SK-N-SH treated with all-trans-retinoic acid at 6 μM for 48 hours (cell line): Measurements from ENCODE around the gene NPAS2.

ENCODE experiments used
- ATAC-seq: fragments of 200-7000 bp; cut with Tn5 transposase; 3 replicates; pipeline ENCODE4 v1.9.1; 2020; ENCODE audit warnings: mild to moderate bottlenecking, moderate library complexity
- BACH2 ChIP-seq: fragments of 250-450 bp; sonication (Bioruptor Pico); IDR thresholded peaks from 2 replicates; pipeline ENCODE4 v1.9.0; 2021; ENCODE audit warnings: mild to moderate bottlenecking, borderline replicate concordance
- CSDC2 ChIP-seq: fragments of 250-450 bp; sonication (Bioruptor Pico); IDR thresholded peaks from 2 replicates; pipeline ENCODE4 v1.5.0; 2020; ENCODE audit warnings: mild to moderate bottlenecking, moderate library complexity
- ESRRG ChIP-seq: fragments of 250-450 bp; sonication (Bioruptor Pico); IDR thresholded peaks from 2 replicates; pipeline ENCODE4 v1.6.1; 2021; ENCODE audit warnings: mild to moderate bottlenecking
- GLIS3 ChIP-seq: fragments of 250-450 bp; sonication (Bioruptor Pico); IDR thresholded peaks from 2 replicates; pipeline ENCODE4 v1.5.0; 2020; ENCODE audit warnings: mild to moderate bottlenecking, moderate library complexity
- ISL1 ChIP-seq: fragments of 250-450 bp; sonication (Bioruptor Pico); IDR thresholded peaks from 2 replicates; pipeline ENCODE4 v2.1.2; 2022; ENCODE audit warnings: mild to moderate bottlenecking, moderate library complexity
- OSR1 ChIP-seq: fragments of 250-450 bp; sonication (Bioruptor Pico); IDR thresholded peaks from 2 replicates; pipeline ENCODE4 v1.8.0; 2022; ENCODE audit warnings: moderate library complexity, mild to moderate bottlenecking, inconsistent platforms
- PPARA ChIP-seq: fragments of 250-450 bp; sonication (Bioruptor Pico); IDR thresholded peaks from 2 replicates; pipeline ENCODE4 v1.5.0; 2020; ENCODE audit warnings: mild to moderate bottlenecking, borderline replicate concordance
- RARB ChIP-seq: fragments of 250-450 bp; sonication (Bioruptor Pico); IDR thresholded peaks from 2 replicates; pipeline ENCODE4 v1.8.0; 2021; ENCODE audit warnings: mild to moderate bottlenecking, moderate library complexity
- SNAI2 ChIP-seq: fragments of 250-450 bp; sonication (Bioruptor Pico); IDR thresholded peaks from 2 replicates; pipeline ENCODE4 v1.5.0; 2020; ENCODE audit warnings: mild to moderate bottlenecking, moderate library complexity
- TCF4 ChIP-seq: fragments of 250-450 bp; sonication (Bioruptor Pico); IDR thresholded peaks from 2 replicates; pipeline ENCODE4 v1.8.0; 2021; ENCODE audit warnings: mild to moderate bottlenecking, moderate library complexity, borderline replicate concordance
- TOX ChIP-seq: fragments of 250-450 bp; sonication (Bioruptor Pico); IDR thresholded peaks from 2 replicates; pipeline ENCODE4 v1.8.0; 2021; ENCODE audit warnings: mild to moderate bottlenecking, moderate library complexity, borderline replicate concordance
- ZC3H10 ChIP-seq: fragments of 250-450 bp; sonication (Bioruptor Pico); IDR thresholded peaks from 2 replicates; pipeline ENCODE4 v1.5.1; 2021; ENCODE audit warnings: mild to moderate bottlenecking, moderate library complexity
- ZFP3 ChIP-seq: fragments of 250-450 bp; sonication (Bioruptor Pico); IDR thresholded peaks from 2 replicates; pipeline ENCODE4 v1.5.0; 2020; ENCODE audit warnings: mild to moderate bottlenecking, moderate library complexity
- ZFP30 ChIP-seq: fragments of 450-650 bp; formaldehyde crosslinking; IDR thresholded peaks from 2 replicates; pipeline ENCODE4 v1.5.0; 2022; ENCODE audit warnings: mild to moderate bottlenecking, moderate library complexity
- ZNF70 ChIP-seq: fragments of 450-650 bp; formaldehyde crosslinking; IDR thresholded peaks from 2 replicates; pipeline ENCODE4 v1.5.0; 2020; ENCODE audit warnings: mild to moderate bottlenecking, moderate library complexity
- ZNF8 ChIP-seq: fragments of 450-650 bp; formaldehyde crosslinking; IDR thresholded peaks from 2 replicates; pipeline ENCODE4 v1.5.0; 2020; ENCODE audit warnings: mild to moderate bottlenecking, moderate library complexity
- TF ChIP-seq, protein P1 (sequence below): fragments of 250-450 bp; sonication (Bioruptor Pico); IDR thresholded peaks from 2 replicates; pipeline ENCODE4 v1.8.0; 2020; ENCODE audit warnings: mild to moderate bottlenecking, moderate library complexity, borderline replicate concordance
- TF ChIP-seq, protein P2 (sequence below): fragments of 250-450 bp; sonication (Bioruptor Pico); IDR thresholded peaks from 2 replicates; pipeline ENCODE4 v1.8.0; 2021; ENCODE audit warnings: low read depth, mild to moderate bottlenecking, moderate library complexity, borderline replicate concordance
- TF ChIP-seq, protein P3 (sequence below): fragments of 250-450 bp; sonication (Bioruptor Pico); IDR thresholded peaks from 2 replicates; pipeline ENCODE4 v1.5.1; 2021; ENCODE audit warnings: mild to moderate bottlenecking, moderate library complexity
- TF ChIP-seq, protein P4 (sequence below): fragments of 250-450 bp; sonication (Bioruptor Pico); IDR thresholded peaks from 2 replicates; pipeline ENCODE4 v1.5.0; 2020; ENCODE audit warnings: mild to moderate bottlenecking, moderate library complexity

The NPAS2 gene, protein sequence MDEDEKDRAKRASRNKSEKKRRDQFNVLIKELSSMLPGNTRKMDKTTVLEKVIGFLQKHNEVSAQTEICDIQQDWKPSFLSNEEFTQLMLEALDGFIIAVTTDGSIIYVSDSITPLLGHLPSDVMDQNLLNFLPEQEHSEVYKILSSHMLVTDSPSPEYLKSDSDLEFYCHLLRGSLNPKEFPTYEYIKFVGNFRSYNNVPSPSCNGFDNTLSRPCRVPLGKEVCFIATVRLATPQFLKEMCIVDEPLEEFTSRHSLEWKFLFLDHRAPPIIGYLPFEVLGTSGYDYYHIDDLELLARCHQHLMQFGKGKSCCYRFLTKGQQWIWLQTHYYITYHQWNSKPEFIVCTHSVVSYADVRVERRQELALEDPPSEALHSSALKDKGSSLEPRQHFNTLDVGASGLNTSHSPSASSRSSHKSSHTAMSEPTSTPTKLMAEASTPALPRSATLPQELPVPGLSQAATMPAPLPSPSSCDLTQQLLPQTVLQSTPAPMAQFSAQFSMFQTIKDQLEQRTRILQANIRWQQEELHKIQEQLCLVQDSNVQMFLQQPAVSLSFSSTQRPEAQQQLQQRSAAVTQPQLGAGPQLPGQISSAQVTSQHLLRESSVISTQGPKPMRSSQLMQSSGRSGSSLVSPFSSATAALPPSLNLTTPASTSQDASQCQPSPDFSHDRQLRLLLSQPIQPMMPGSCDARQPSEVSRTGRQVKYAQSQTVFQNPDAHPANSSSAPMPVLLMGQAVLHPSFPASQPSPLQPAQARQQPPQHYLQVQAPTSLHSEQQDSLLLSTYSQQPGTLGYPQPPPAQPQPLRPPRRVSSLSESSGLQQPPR

DNA sequence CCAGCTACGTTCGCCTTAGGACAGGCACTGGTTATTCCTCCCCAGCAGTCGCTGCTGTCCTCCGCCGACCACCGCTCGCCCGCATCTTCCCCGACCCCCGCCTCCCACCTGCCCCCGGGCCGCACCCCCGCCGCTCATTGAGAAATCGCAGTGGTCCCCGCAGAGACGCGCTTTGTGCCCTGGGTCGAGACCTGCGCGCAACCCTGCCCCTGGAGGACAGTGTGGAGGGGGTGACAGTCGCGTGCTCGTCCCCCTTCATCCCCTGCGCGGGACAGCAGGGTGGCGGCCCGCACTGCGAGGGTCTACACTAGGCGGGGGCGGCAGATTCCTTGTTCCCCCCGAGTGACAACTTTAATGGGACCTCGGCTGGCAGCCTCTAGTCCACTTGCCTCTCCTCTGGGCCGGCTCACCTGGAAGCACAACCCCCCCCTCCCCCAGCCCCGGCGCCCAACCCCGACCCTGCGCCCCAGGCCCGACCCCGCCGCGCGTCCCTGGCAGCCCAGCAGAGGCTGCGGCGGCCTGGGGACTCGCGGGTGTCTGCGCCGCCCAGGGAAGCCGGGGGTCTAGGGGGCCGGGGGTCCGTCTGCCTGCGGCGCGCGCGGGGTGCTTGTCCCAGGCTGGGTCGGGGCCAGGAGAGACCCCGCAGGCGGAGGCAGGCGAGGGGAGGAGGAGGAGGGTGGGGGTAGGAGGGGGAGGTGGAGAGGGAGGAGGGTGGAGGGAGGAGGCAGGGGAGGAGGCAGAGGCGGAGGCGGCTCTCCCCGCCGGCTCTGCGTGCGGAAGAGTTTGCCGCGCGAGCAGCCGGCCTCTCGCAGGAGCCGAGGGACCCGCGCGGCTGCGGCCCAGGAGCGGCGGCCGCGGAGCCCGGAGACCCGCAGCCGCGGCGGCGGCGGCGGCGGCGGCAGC, at the start of gene NPAS2:
Gene NPAS2, plus strand, starts transcription at position 770 of the 903 bp plus-strand sequence. CDS start 84,616 bp downstream, outside the sequence.
- ATAC-seq: peak; percentile 40
- TF ChIP-seq ZNF8 (CRISPR knock-in tag): no peak
- TF ChIP-seq PPARA (CRISPR knock-in tag): no peak

DNA sequence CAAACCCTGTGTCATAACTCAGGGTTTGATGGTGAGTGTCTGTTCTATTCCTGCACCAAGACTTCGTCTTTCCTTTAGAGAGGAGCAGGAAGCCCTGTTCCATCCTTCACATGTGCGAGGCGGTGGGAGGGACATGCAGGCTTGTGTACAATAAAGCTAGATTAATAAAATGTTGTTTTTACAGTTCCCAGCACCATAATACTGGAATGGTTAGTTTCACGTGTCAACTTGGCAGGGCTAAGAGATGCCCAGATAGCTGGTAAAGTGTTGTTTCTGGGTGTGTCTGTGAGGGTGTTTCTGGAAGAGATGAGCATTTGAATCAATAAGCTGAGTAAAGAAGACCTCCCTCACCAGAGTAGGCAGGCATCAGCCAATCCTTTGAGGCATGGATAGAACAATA, 48.8 kb upstream of the NPAS2 start:
- ATAC-seq: no peak
- TF ChIP-seq ZC3H10 (no peak), TCF4 (CRISPR knock-in tag) (no peak), ESRRG (CRISPR knock-in tag) (no peak), ZFP30 (CRISPR knock-in tag) (no peak), TOX (no peak), ISL1 (CRISPR knock-in tag) (no peak), GLIS3 (no peak), OSR1 (CRISPR knock-in tag) (no peak), PPARA (CRISPR knock-in tag) (no peak), CSDC2 (CRISPR knock-in tag) (no peak)
- TF ChIP-seq, protein P1, sequence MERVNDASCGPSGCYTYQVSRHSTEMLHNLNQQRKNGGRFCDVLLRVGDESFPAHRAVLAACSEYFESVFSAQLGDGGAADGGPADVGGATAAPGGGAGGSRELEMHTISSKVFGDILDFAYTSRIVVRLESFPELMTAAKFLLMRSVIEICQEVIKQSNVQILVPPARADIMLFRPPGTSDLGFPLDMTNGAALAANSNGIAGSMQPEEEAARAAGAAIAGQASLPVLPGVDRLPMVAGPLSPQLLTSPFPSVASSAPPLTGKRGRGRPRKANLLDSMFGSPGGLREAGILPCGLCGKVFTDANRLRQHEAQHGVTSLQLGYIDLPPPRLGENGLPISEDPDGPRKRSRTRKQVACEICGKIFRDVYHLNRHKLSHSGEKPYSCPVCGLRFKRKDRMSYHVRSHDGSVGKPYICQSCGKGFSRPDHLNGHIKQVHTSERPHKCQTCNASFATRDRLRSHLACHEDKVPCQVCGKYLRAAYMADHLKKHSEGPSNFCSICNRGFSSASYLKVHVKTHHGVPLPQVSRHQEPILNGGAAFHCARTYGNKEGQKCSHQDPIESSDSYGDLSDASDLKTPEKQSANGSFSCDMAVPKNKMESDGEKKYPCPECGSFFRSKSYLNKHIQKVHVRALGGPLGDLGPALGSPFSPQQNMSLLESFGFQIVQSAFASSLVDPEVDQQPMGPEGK (CRISPR knock-in tag): no peak
- TF ChIP-seq, protein P2, sequence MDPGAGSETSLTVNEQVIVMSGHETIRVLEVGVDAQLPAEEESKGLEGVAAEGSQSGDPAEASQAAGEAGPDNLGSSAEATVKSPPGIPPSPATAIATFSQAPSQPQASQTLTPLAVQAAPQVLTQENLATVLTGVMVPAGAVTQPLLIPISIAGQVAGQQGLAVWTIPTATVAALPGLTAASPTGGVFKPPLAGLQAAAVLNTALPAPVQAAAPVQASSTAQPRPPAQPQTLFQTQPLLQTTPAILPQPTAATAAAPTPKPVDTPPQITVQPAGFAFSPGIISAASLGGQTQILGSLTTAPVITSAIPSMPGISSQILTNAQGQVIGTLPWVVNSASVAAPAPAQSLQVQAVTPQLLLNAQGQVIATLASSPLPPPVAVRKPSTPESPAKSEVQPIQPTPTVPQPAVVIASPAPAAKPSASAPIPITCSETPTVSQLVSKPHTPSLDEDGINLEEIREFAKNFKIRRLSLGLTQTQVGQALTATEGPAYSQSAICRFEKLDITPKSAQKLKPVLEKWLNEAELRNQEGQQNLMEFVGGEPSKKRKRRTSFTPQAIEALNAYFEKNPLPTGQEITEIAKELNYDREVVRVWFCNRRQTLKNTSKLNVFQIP (CRISPR knock-in tag): no peak
- TF ChIP-seq, protein P3, sequence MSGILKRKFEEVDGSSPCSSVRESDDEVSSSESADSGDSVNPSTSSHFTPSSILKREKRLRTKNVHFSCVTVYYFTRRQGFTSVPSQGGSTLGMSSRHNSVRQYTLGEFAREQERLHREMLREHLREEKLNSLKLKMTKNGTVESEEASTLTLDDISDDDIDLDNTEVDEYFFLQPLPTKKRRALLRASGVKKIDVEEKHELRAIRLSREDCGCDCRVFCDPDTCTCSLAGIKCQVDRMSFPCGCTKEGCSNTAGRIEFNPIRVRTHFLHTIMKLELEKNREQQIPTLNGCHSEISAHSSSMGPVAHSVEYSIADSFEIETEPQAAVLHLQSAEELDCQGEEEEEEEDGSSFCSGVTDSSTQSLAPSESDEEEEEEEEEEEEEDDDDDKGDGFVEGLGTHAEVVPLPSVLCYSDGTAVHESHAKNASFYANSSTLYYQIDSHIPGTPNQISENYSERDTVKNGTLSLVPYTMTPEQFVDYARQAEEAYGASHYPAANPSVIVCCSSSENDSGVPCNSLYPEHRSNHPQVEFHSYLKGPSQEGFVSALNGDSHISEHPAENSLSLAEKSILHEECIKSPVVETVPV: no peak

DNA sequence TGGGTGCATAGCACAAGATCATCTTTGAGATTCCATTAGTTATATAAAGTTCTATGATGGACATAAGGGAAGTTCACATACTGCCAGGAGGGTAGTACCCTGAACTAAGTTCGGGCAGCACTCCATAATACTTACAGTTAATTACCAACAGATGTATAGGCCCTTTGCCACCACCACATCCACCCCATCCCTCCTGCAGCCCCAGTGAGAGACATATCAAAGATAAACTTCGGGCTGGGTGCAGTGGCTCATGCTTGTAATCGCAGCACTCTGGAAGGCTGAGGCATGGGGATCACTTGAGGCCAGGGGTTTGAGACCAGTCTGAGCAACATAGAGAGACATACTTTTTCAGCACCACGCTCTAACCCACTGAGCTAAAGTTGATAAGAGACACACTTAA, 46.4 kb upstream of the NPAS2 start:
- no peak for TF ChIP-seq TCF4 (CRISPR knock-in tag)
- TF ChIP-seq ZNF8 (CRISPR knock-in tag): no peak
- TF ChIP-seq RARB (CRISPR knock-in tag): no peak
- no peak for TF ChIP-seq ISL1 (CRISPR knock-in tag)
- TF ChIP-seq TOX: no peak
- no peak for TF ChIP-seq BACH2 (CRISPR knock-in tag)
- TF ChIP-seq, protein P1 (CRISPR knock-in tag): no peak
- no peak for TF ChIP-seq GLIS3
- no peak for TF ChIP-seq ZFP3 (CRISPR knock-in tag)
- TF ChIP-seq SNAI2 (CRISPR knock-in tag): no peak
- no peak for TF ChIP-seq ZNF70 (CRISPR knock-in tag)
- TF ChIP-seq, protein P3: no peak
- TF ChIP-seq, protein P4, sequence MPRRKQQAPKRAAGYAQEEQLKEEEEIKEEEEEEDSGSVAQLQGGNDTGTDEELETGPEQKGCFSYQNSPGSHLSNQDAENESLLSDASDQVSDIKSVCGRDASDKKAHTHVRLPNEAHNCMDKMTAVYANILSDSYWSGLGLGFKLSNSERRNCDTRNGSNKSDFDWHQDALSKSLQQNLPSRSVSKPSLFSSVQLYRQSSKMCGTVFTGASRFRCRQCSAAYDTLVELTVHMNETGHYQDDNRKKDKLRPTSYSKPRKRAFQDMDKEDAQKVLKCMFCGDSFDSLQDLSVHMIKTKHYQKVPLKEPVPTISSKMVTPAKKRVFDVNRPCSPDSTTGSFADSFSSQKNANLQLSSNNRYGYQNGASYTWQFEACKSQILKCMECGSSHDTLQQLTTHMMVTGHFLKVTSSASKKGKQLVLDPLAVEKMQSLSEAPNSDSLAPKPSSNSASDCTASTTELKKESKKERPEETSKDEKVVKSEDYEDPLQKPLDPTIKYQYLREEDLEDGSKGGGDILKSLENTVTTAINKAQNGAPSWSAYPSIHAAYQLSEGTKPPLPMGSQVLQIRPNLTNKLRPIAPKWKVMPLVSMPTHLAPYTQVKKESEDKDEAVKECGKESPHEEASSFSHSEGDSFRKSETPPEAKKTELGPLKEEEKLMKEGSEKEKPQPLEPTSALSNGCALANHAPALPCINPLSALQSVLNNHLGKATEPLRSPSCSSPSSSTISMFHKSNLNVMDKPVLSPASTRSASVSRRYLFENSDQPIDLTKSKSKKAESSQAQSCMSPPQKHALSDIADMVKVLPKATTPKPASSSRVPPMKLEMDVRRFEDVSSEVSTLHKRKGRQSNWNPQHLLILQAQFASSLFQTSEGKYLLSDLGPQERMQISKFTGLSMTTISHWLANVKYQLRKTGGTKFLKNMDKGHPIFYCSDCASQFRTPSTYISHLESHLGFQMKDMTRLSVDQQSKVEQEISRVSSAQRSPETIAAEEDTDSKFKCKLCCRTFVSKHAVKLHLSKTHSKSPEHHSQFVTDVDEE (CRISPR knock-in tag): no peak
- TF ChIP-seq OSR1 (CRISPR knock-in tag): no peak
- peak; percentile 86 for ATAC-seq
